PC-9 (cell line): Measurements from ENCODE around the gene ZNF333. TPM values are rescaled to one million over a fixed set of nuclear protein-coding genes. Genes with fewer than 3 reads are reported as not detected.

ENCODE experiments used
- BruUV-seq: library from RNA; stranded (reverse); fragments of 400-500 nt; replicated peaks from 2 replicates; lab custom pipeline; 2021; lab: Mats Ljungman, UMichigan
- CTCF ChIA-PET: fragments of 300-600 bp; sonication (Branson Sonifier 250); formaldehyde crosslinking; loops from one replicate; lab custom pipeline; 2022; ENCODE audit warnings: antibody characterized with exemption; lab: Charles Lee
- POLR2A ChIA-PET: fragments of 300-600 bp; sonication (Branson Sonifier 250); formaldehyde crosslinking; loops from one replicate; lab custom pipeline; 2022; ENCODE audit warnings: antibody characterized with exemption; ENCODE audit not compliant: unreplicated experiment; lab: Charles Lee
- DNase-seq, 2 experiments: peaks; one replicate each; pipeline versions ENCODE4 v3.0.0 to v3.0.0-alpha.2; 2015 to 2022; ENCODE audit warnings: mixed read lengths in 1 of 2
- H2AFZ ChIP-seq: fragments of 200-600 bp; sonication (generic); 2 replicates; pipeline ENCODE4 v1.8.1; 2017; ENCODE audit warnings: antibody characterized with exemption
- H3F3A ChIP-seq: fragments of 200-600 bp; sonication (generic); 2 replicates; pipeline ENCODE4 v1.8.1; 2017; ENCODE audit warnings: antibody characterized with exemption, mild to moderate bottlenecking, low read depth; ENCODE audit not compliant: insufficient read depth
- H3K27ac ChIP-seq: fragments of 200-600 bp; sonication (generic); 2 replicates; pipeline ENCODE4 v1.6.1; 2016; ENCODE audit warnings: mixed run types
- H3K27me3 ChIP-seq: fragments of 200-600 bp; sonication (generic); 2 replicates; pipeline ENCODE4 v1.6.1; 2016; ENCODE audit warnings: low read depth, mixed run types; ENCODE audit not compliant: insufficient read depth
- H3K36me3 ChIP-seq: fragments of 200-600 bp; sonication (generic); 2 replicates; pipeline ENCODE4 v1.6.1; 2016; ENCODE audit warnings: low read depth, mixed run types
- H3K4me1 ChIP-seq: fragments of 200-600 bp; sonication (generic); replicated peaks from 2 replicates; pipeline ENCODE4 v1.6.1; 2016; ENCODE audit warnings: mixed run types; ENCODE audit not compliant: insufficient read depth
- H3K4me2 ChIP-seq: fragments of 200-600 bp; sonication (generic); 2 replicates; pipeline ENCODE4 v1.6.1; 2017; ENCODE audit warnings: mixed run types
- H3K4me3 ChIP-seq: fragments of 200-600 bp; sonication (generic); 2 replicates; pipeline ENCODE4 v1.6.1; 2016; ENCODE audit warnings: mixed run types
- H3K79me2 ChIP-seq: fragments of 200-600 bp; sonication (generic); 2 replicates; pipeline ENCODE4 v1.6.1; 2017; ENCODE audit warnings: low read depth, mixed run types
- H3K9me2 ChIP-seq: fragments of 200-600 bp; sonication (generic); 2 replicates; pipeline ENCODE4 v1.8.1; 2017; ENCODE audit warnings: mild to moderate bottlenecking; ENCODE audit not compliant: insufficient read depth
- H3K9me3 ChIP-seq: fragments of 200-600 bp; sonication (generic); 2 replicates; pipeline ENCODE4 v1.8.1; 2016; ENCODE audit warnings: low read depth; ENCODE audit not compliant: insufficient read depth
- H4K20me1 ChIP-seq: fragments of 200-600 bp; sonication (generic); 2 replicates; pipeline ENCODE4 v1.8.1; 2017; ENCODE audit not compliant: insufficient read depth
- EZH2 ChIP-seq: fragments of 200-600 bp; sonication (generic); IDR thresholded peaks from 2 replicates; pipeline ENCODE4 v1.8.0; 2017; ENCODE audit warnings: antibody characterized with exemption, low read depth
- intact Hi-C: fragments of 100-400 bp; cut with micrococcal nuclease; formaldehyde crosslinking; loops from one replicate; pipeline ENCODE4 v1.10.0; 2022; ENCODE audit not compliant: unreplicated experiment
- total RNA-seq: library from RNA; stranded (reverse); gene quantifications from 2 replicates; pipeline ENCODE4 v1.2.3, GENCODE V29; 2021
- TF ChIP-seq, protein P1 (sequence below): fragments of 200-600 bp; sonication (generic); conservative IDR thresholded peaks from 2 replicates; pipeline ENCODE4 v1.6.1; 2017; ENCODE audit warnings: mixed run types, antibody characterized with exemption, mild to moderate bottlenecking, moderate library complexity

Gene ZNF333
- total RNA-seq, 1 experiment from 2014 or later: 10.1 TPM

DNA sequence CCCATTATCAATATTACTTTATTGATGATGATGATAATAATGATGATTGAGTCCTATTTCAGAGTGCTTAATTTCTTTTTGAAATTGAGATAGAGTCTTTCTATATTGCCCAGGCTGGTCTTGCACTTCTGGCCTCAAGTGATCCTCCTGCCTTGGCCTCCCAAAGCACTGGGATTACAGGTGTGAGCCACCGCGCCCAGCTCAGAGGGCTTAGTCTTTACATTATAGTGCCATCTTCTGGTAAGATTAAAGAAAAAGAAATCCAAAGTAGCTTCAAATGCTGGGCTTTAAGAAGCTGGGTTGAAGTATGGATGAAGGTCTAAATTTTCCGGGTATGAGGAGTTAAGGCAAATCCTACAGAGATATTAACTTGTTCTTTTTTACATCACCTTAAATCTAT lies 3.4 kb upstream of the ZNF333 start:
- Histone ChIP-seq H3K9me2 (no peaks in the 10 kb centered on the region), H3K4me2 (no peak overlapping the region), H3K4me1 (peaks cover 16% of the 10 kb centered on the region), H3K27ac (no peak overlapping the region), H3F3A (peaks cover 21% of the 10 kb centered on the region), H4K20me1 (no peaks in the 10 kb centered on the region), H3K79me2 (0 out of 2 replicates have a peak, but pooled peaks cover 8% of the 10 kb centered on the region), H3K36me3 (no peaks in the 10 kb centered on the region), H2AFZ (no peak overlapping the region), H3K4me3 (no peak overlapping the region), H3K27me3 (peaks cover 5% of the 10 kb centered on the region; the same call in 1 of the 2 replicates), H3K9me3 (no peaks in the 10 kb centered on the region)
- peak in 1 of 2 experiments; percentile 46 for DNase-seq
- POLR2A ChIA-PET: interaction anchor here (0.6 to 0.8 kb wide), 2 partner anchors 130 to 550 kb away, joined by 3 to 4 read pairs; partner anchors contain the start of gene ASF1B
- intact Hi-C loops: loop anchor here (5.0 kb wide), 1 partner anchor 549 kb away; the partner anchor contains the start of gene ASF1B
- no TSS peak for BruUV-seq
- CTCF ChIA-PET: interaction anchor here (0.5 to 1.3 kb wide), 3 partner anchors 62 to 338 kb away, joined by 4 to 9 read pairs (median 6); no protein-coding TSS in a partner anchor
- TF ChIP-seq EZH2: no peak
- TF ChIP-seq, protein P1, sequence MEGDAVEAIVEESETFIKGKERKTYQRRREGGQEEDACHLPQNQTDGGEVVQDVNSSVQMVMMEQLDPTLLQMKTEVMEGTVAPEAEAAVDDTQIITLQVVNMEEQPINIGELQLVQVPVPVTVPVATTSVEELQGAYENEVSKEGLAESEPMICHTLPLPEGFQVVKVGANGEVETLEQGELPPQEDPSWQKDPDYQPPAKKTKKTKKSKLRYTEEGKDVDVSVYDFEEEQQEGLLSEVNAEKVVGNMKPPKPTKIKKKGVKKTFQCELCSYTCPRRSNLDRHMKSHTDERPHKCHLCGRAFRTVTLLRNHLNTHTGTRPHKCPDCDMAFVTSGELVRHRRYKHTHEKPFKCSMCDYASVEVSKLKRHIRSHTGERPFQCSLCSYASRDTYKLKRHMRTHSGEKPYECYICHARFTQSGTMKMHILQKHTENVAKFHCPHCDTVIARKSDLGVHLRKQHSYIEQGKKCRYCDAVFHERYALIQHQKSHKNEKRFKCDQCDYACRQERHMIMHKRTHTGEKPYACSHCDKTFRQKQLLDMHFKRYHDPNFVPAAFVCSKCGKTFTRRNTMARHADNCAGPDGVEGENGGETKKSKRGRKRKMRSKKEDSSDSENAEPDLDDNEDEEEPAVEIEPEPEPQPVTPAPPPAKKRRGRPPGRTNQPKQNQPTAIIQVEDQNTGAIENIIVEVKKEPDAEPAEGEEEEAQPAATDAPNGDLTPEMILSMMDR: peak; percentile 71

DNA sequence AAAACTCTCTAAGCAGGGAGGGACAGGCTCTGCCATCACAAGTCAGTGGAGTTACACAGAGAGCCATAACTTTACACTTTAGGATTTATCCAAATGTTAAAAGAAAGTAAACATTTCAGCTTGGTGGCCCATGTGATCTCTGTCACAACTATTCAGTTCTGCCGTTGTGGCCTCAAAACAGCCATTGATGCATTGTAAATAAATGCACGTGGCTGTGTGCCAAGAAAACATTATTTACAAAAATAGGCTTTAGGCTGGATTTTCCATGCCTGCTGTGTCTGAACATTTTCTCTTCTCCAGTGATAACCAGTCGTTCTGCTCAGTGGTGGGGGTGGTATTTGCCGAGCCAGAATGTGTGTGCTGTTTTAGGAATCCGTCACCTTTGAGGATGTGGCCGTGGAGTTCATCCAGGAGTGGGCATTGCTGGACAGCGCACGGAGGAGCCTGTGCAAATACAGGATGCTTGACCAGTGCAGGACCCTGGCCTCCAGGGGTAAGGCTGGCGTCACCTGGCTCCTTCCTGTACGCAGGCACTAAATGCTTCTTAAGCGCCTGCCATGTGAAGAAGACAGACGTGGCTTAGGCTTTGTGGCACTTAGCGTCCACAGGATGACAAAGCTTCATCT lies 4.9 kb downstream of the ZNF333 start:
- no peak for DNase-seq
- Histone ChIP-seq H3K4me1 (peaks cover 10% of the 10 kb centered on the region), H3K9me2 (no peaks in the 10 kb centered on the region), H3K9me3 (no peaks in the 10 kb centered on the region), H3K4me2 (no peak overlapping the region), H3K27ac (no peak overlapping the region), H3K36me3 (0 out of 2 replicates have a peak, but pooled peaks cover 3% of the 10 kb centered on the region), H3K4me3 (no peak overlapping the region), H3K79me2 (0 out of 2 replicates have a peak, but pooled peaks cover 8% of the 10 kb centered on the region), H4K20me1 (no peaks in the 10 kb centered on the region), H3K27me3 (no peaks in the 10 kb centered on the region), H2AFZ (no peak overlapping the region), H3F3A (peaks cover 12% of the 10 kb centered on the region)
- CTCF ChIA-PET: no interaction called here
- BruUV-seq: no TSS peak
- intact Hi-C loops: no loop called here
- POLR2A ChIA-PET: no interaction called here
- TF ChIP-seq EZH2: no peak
- TF ChIP-seq, protein P1: no peak

DNA sequence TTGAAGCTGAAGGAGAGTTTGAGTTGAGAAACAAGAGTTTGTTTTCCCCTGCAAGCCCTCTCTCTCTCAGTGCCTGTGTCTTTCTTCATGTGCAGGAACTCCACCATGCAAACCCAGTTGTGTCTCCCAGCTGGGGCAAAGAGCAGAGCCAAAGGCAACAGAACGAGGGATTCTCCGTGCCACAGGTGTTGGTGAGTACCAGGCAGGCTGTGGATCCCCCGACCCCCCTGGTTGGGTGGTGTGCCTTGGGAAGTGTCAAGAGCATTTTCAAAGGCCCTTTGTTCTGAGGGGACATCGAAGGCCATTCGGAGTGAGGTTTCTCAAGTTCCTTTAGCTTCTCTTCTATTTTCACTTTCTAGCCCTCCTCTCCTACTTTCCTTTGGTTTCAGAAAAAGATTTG lies 5.6 kb downstream of the ZNF333 start:
- TF ChIP-seq, protein P1: no peak
- TF ChIP-seq EZH2: no peak
- no TSS peak for BruUV-seq
- ChIA-PET POLR2A (no interaction called here), CTCF (no interaction called here)
- peaks cover 9% of the 10 kb centered on the region for H3F3A ChIP-seq
- no peak overlapping the region for H2AFZ ChIP-seq
- no peak for DNase-seq
- H3K4me2 ChIP-seq: no peak overlapping the region
- no peak overlapping the region for H3K27ac ChIP-seq
- H3K4me3 ChIP-seq: no peak overlapping the region
- H4K20me1 ChIP-seq: no peaks in the 10 kb centered on the region
- H3K9me2 ChIP-seq: no peaks in the 10 kb centered on the region
- intact Hi-C loops: no loop called here
- H3K27me3 ChIP-seq: no peaks in the 10 kb centered on the region
- H3K79me2 ChIP-seq: 0 out of 2 replicates have a peak, but pooled peaks cover 8% of the 10 kb centered on the region
- H3K9me3 ChIP-seq: no peaks in the 10 kb centered on the region
- 0 out of 2 replicates have a peak, but pooled peaks cover 4% of the 10 kb centered on the region for H3K36me3 ChIP-seq
- H3K4me1 ChIP-seq: peaks cover 10% of the 10 kb centered on the region
